Coronary artery (tissue), 2 donors: ENCODE results near the gene HHEX.

ENCODE experiments used
- DNase-seq: peaks from one replicate; pipeline ENCODE4 v3.0.0-alpha.2; 2017; ENCODE audit warnings: low spot score
- H3K27ac ChIP-seq, 2 donors: fragments of 200-600 bp; sonication (generic); one replicate each; pipeline ENCODE4 v1.5.1; 2016 to 2019
- H3K4me3 ChIP-seq: fragments of 200-600 bp; sonication (generic); 2 replicates; pipeline ENCODE4 v1.5.1; 2016; ENCODE audit warnings: mild to moderate bottlenecking, moderate library complexity
- TF ChIP-seq, protein P1 (sequence below): fragments of 200-600 bp; sonication (generic); IDR thresholded peaks from one replicate; pipeline ENCODE4 v1.5.1; 2019; ENCODE audit warnings: antibody characterized with exemption

Gene HHEX

DNA sequence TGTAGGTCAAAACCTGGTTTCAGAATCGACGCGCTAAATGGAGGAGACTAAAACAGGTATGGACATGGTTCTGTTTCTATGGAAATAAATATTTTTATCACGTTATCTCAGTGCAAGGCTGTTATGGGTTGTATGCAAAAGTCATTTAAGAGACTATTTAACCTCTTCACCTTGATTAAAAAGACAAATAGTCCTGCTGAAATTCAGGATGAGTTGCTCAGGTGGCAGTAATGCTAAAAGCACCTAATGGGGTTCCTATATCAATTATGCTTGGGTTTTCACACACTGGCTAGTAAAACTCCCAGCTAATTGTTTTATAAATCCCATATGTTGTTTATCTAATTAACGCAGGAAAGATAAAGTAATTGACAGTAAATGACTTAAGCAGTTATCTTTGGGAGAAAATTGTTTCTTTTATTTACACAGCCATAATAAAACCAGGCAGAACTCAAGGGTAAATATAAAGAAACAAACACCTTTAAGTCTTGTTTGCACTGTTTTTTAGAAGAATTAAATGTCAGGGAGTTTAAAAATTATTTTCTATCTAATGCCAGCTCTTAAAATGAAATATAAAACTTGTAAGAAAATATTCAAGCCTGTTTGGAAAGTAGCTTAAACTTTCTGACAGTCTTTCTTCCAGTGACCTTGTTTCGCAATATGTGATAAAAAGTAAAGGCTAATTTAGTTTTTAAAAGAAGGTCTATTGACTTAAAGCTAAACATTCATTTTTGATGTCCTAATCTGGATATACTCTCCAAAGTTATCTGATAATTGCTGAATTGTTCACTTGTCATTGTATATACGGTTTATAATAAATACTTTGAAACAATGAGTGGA lies 3.2 kb downstream of the HHEX start:
- no peak overlapping the region for H3K27ac ChIP-seq
- TF ChIP-seq, protein P1, sequence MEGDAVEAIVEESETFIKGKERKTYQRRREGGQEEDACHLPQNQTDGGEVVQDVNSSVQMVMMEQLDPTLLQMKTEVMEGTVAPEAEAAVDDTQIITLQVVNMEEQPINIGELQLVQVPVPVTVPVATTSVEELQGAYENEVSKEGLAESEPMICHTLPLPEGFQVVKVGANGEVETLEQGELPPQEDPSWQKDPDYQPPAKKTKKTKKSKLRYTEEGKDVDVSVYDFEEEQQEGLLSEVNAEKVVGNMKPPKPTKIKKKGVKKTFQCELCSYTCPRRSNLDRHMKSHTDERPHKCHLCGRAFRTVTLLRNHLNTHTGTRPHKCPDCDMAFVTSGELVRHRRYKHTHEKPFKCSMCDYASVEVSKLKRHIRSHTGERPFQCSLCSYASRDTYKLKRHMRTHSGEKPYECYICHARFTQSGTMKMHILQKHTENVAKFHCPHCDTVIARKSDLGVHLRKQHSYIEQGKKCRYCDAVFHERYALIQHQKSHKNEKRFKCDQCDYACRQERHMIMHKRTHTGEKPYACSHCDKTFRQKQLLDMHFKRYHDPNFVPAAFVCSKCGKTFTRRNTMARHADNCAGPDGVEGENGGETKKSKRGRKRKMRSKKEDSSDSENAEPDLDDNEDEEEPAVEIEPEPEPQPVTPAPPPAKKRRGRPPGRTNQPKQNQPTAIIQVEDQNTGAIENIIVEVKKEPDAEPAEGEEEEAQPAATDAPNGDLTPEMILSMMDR = no peak
- no peak for DNase-seq
- H3K4me3 ChIP-seq = peak overlapping the region; percentile 82

DNA sequence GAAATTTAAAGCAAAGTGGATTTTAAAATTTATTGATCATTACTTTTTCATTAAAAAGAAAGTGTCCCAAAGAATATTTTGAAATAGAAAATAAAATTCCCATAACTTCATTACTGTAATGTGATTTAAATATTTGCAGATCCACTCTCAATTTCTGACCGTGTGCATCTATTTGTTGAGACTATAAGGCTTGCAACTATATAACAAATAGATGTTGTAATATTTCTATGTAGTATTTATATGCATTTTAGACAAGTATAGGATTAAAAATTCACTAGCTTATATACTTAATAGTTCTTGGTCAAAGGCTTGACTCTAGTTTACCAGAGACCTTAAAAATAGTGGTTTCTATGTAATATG lies 3.8 kb downstream of the HHEX start:
- no peak for DNase-seq
- TF ChIP-seq, protein P1 = no peak
- Histone ChIP-seq H3K27ac (no peak overlapping the region), H3K4me3 (no peak overlapping the region)

DNA sequence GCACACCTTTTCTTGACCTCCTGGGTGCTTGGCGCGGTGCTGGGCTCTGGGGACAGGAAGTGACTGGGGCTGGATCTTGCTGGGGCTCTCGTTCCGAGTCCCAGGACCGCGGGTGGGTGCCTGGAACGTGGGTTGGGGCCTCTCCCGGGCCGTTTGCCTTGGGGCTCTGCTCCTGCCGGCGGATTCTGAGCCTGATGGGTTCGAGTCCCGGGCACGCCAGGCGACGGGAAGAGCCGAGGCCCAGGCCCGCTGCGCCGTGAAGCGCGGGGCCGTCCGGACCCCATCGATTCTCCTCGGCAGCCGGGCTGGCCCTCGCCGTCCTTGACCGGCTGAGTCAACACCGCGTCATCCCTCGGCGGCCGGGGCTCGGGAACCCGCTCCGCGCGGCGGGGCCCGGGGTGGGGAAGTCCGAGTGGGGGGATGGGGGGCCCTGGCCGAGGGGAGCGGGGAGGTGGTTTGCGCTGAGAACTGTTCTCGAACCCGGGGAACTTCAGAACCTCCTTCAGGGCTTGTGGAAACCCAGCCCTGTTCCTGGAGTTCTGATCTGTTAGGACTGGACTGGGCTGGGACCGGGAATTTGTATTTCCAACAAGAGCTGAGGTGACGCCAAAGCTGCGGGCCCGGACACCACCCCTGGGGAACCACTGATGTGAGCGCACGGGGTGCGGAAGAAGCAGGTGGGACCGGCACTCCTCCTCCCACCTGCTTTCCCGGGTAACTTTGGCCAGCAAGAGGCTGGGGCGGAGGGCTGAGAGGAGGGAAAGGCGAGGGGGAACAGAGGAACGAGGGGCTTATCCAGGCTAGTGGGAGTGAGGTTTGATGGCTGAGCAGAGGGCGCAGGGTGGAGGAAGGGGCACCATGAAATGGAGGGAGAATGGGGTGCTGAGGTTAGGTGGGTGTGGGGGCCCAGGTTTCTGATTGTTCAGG lies 6.2 kb downstream of the HHEX start:
- Histone ChIP-seq H3K4me3 (peak overlapping the region; percentile 57), H3K27ac (no peak overlapping the region)
- DNase-seq = no peak
- TF ChIP-seq, protein P1 = no peak

DNA sequence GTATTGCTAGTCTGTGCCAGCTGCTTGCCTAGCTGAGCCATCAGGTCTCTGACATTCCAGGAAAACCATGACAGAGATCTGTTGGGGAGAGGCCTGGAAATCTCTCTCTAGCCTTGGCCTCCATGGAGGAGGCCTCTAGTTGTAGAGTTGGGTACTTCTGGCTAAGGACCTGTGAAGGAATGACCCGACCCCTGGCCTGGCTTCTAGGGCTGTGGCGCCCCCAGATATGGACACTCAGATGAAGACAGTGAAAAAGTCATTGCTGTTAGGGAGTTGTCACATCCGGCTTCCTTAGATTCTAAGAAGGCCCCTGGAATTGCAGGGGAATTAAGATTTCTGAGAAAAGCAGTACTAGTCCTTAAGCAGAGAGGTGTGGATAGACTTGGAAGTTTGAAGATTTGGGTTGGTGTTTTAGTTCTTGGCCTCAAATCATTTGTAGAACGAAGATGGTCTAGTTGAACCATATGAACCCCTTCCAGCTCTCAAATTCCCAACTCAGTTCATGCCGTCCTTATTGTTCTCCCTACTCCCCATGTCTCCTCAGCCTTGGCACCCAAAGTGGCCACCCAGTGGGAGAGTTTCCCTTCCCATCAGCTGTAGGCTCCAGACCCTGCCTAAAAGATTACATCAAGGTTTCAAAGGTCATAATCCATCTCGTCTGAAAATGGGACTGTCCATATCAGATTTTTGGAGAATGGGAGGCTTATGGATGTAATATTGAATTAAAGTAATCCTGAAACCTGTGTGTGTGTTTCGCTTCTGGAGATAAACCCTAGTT lies 7.0 kb downstream of the HHEX start:
- Histone ChIP-seq H3K4me3 (no peak overlapping the region), H3K27ac (no peak overlapping the region)
- TF ChIP-seq, protein P1 = no peak
- no peak for DNase-seq

DNA sequence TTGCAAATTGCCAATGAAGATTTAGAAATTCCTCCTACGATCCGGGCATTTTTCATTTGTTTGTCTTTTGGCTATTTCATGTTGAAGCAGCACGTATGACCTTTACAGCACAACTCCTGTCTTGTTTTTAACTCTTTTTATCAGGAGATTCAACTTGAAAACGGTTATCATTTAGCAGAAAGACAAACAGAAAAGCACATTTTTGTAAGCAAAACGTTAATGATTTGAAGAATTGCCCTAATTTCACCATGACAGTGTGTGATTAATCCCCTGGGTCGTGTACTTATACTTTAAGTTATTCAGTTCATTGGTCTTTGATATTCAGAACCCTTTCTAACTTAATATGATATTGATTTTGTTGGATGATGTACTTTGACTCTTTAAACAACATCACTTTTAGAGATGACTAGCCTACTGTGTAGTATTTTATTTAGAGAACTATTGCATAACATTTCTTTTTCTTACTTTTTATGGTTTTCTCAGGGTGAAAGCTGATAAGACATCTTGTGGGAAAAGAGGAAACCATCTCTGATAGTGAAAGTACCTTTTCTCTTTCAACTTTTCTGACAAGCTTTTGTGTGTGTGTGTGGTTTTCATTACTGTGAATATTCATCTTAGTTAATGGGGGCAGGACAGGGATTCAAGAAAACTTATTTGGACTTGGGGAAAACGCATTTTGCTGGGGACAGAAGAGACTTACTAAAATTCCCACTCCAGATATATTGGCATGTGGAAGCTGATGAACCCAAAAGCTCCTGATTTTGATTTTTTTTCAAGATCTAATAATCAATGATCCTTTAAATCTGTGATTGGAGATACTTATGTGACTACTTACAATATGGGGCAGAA lies 8.1 kb downstream of the HHEX start:
- no peak for DNase-seq
- TF ChIP-seq, protein P1 = no peak
- Histone ChIP-seq H3K27ac (no peak overlapping the region), H3K4me3 (no peak overlapping the region)

DNA sequence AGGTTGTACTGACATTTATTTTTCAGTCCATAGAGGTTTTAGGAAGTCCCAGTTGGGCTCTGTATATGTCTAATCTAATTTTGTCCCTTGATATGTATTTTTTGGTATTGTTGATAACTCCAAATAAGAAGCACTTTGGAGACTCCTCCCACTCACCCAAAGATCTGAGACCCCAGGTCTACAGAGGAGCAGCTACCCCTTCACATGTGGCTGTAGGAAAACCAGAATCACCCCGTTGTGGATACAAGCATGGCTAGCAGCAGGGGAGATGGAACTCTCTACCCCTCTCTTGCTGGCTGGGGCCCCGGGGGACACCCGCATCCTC lies 9.4 kb downstream of the HHEX start:
- no peak overlapping the region for H3K27ac ChIP-seq
- TF ChIP-seq, protein P1 = no peak

More for the DNA sequence above, 9.4 kb downstream of the HHEX start:
- DNase-seq = no peak
- peak overlapping the region; percentile 66 for H3K4me3 ChIP-seq
